ENCODE data around the gene P3H3. TPM values are rescaled to one million over a fixed set of nuclear protein-coding genes. Genes with fewer than 3 reads are reported as not detected.

Gene P3H3
- total and polyA plus RNA-seq, 9 of the 15 experiments (the other 6 are each of a cell fraction or from before 2014, with no cell fraction given), result 0.03 to 15.0 (median 4.8) TPM

DNA sequence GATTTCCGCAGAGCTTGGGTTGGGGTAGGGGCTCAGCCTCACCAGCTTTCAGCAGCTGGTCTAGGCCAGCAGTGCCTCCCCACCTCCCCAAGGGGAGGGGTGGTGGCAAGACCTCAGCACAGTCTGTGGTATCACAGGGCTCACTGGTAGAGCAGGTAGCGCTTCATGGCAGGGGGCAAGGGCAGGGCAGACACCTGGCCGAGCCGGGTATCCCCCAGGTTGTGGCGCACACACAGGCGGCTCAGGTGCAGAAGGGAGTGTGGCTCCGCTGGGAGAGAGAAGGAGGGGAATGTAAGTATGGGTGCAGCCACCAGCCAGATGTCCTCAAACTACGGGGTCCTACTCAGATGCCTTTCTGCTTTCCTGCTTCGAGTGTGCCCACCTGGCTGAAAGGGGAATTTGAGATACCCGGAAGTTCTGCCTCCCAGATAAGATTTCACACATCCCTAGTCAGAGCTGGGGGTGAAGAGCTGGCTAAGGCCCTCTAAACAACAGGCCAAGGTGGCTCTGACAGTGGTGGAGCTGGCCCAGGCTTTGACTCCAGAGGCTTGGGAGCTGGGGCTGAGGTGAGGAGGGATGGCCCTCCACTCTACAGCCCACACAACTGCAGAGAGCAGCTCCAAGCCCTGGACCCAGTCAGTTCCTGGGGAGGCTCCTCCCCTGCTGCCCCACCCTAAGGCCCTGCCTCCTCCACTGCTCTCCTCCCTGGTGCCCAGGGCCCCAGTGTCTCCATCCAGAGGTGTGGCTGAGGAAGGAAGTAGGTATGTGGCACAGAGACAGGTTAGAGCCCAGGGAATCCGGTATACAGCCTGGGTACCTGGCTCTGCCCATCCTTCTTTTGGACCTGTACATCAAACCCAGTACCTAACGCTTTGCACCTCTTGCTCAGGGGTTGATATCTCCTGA, 43.1 kb downstream of the P3H3 start:
- Histone ChIP-seq H3K4me2 (ENCODE audit: insufficient read depth, low read length) (peak overlapping the region; percentile 88), H3K27me3 (ENCODE audit: control insufficient read depth in 2 of 2, insufficient read depth in 2 of 2, low read length in 2 of 2) (no peaks in the 10 kb centered on the region), H2AFZ (ENCODE audit: low read depth, low read length) (no peak overlapping the region), H3K9me1 (ENCODE audit: control insufficient read depth, insufficient read depth, low read length) (no peaks in the 10 kb centered on the region), H4K20me1 (replicated peaks; ENCODE audit: control insufficient read depth, insufficient read depth, low read length) (peaks cover 47% of the 10 kb centered on the region), H3K4me1 (replicated peaks in 1 of 2; ENCODE audit: control insufficient read depth in 2 of 2, insufficient read depth in 2 of 2, low read length in 2 of 2) (peaks cover 37 to 62% of the 10 kb centered on the region in 2 experiments; a peak in 4 of 5 replicates), H3K79me2 (ENCODE audit: control insufficient read depth, insufficient read depth, low read length) (peaks cover 64% of the 10 kb centered on the region), H3K27ac (ENCODE audit: extremely low read depth, low read depth, low read length) (peak overlapping the region; percentile 31; the same call in 1 of the 3 replicates), H3K9ac (ENCODE audit: insufficient read depth in 1 of 2, low read depth in 2 of 2, low read length in 2 of 2) (peak overlapping the region in 1 of 2 experiments; percentile 53; a peak in 2 of 4 replicates), H3K36me3 (ENCODE audit: control insufficient read depth, insufficient read depth, low read length) (peaks cover 42% of the 10 kb centered on the region), H3K4me3 (peak overlapping the region; percentile 73), H3K9me3 (replicated peaks; ENCODE audit: control insufficient read depth, insufficient read depth, low read depth, low read length) (no peaks in the 10 kb centered on the region)
- no TSS peak for BruUV-seq (replicated peaks)
- FAIRE-seq, result no peak
- WGBS (ENCODE audit: insufficient coverage, low coverage, missing lambda C conversion rate), result 66% methylated on average over 9 of the region's 12 CpGs
- in situ Hi-C loops (cut with MboI) (no loop called here), intact Hi-C loops (cut with micrococcal nuclease) (no loop called here)
- DNase-seq (ENCODE audit: extremely low read depth in 1 of 4, low spot score in 3 of 4), result peak in 3 of 4 experiments; percentile 21 to 71 (median 46)
- ATAC-seq, result peak; percentile 50
- CTCF ChIA-PET (ENCODE audit: low intra/inter-chr PET ratio), result interaction anchor here (0.6 to 0.7 kb wide), 2 partner anchors 112 to 171 kb away, joined by 3 to 4 read pairs; no protein-coding TSS in a partner anchor
- POLR2A ChIA-PET, result interaction anchor here (0.5 to 11.3 kb wide), 16 partner anchors 8 to 368 kb away, joined by 3 to 174 read pairs (median 4); partner anchors contain the start of genes C12orf57, CDCA3, RNU7-1 and USP5
- peak in 1 of 2 experiments; percentile 20; a peak in 1 of 4 replicates for TF ChIP-seq NONO (IDR thresholded peaks at IDR 0.05; ENCODE audit: low read depth in 2 of 2, low read length in 1 of 2)
- no peak; the same call in 1 of the 2 replicates for TF ChIP-seq MBD2 (IDR thresholded peaks at IDR 0.05; ENCODE audit: borderline replicate concordance, low read depth)
- TF ChIP-seq MYNN (IDR thresholded peaks at IDR 0.05), result peak; percentile 32; the same call in 1 of the 2 replicates
- TF ChIP-seq MYNN (CRISPR knock-in tag; IDR thresholded peaks at IDR 0.05), result no peak
- 0 out of 2 replicates have a peak, but pooled peaks have one; percentile 5 for TF ChIP-seq OTX1 (CRISPR knock-in tag; IDR thresholded peaks at IDR 0.05)
- peak; percentile 63; the same call in 1 of the 2 replicates for TF ChIP-seq SUPT5H (IDR thresholded peaks at IDR 0.05)
- TF ChIP-seq TCF15 (CRISPR knock-in tag; IDR thresholded peaks at IDR 0.05), result no peak
- 0 out of 2 replicates have a peak, but pooled peaks have one; percentile 23 for TF ChIP-seq ILF3 (IDR thresholded peaks at IDR 0.05; ENCODE audit: borderline replicate concordance)
- TF ChIP-seq RBM22 (IDR thresholded peaks at IDR 0.05; ENCODE audit: low read depth, low read length, poor library complexity, severe bottlenecking), result peak; percentile 32
- 0 out of 4 replicates have a peak, but pooled peaks of 1 of the 2 experiments have one; percentile 4 for TF ChIP-seq ZMIZ1 (IDR thresholded peaks at IDR 0.05; ENCODE audit: low read depth in 2 of 2, low read length in 2 of 2)
- peak; percentile 63 for TF ChIP-seq POLR2G (IDR thresholded peaks at IDR 0.05; ENCODE audit: low read depth, low read length)

All from K562 (cell line).